Measurements from ENCODE around the gene SUCO. TPM values are rescaled to one million over a fixed set of nuclear protein-coding genes. Genes with fewer than 3 reads are reported as not detected.

Gene SUCO
- total RNA-seq, 1 experiment from 2014 or later, result 37.7 TPM

- H3K4me1 Mint-ChIP-seq, result peaks cover 6 to 11% of the 10 kb centered on the region in 2 experiments; a peak in 3 of 4 replicates
- H3K56ac ChIP-seq (ENCODE audit: insufficient read length, low read depth, low read length), result no peak overlapping the region
These were observed 107.2 kb downstream of the SUCO start for GRCh38 chr1:172640111-172640510.

More at GRCh38 chr1:172640111-172640510, 107.2 kb downstream of the SUCO start:
- Histone ChIP-seq H3K4me2 (ENCODE audit: insufficient read depth, insufficient read length, low read length) (no peak overlapping the region), H4K5ac (ENCODE audit: insufficient read length, low read depth, low read length) (no peak overlapping the region), H2BK15ac (ENCODE audit: low read depth, low read length) (no peak overlapping the region), H2BK20ac (ENCODE audit: low read depth, low read length, poor library complexity, severe bottlenecking) (no peak overlapping the region), H3K9ac (ENCODE audit: extremely low read depth, insufficient read length, low read length) (no peak overlapping the region), H2BK12ac (ENCODE audit: insufficient read length, low read depth, low read length) (no peak overlapping the region), H3K4ac (ENCODE audit: low read depth, low read length) (no peak overlapping the region), H3K23ac (ENCODE audit: insufficient read length, low read depth, low read length) (no peak overlapping the region), H3K79me2 (ENCODE audit: insufficient read depth, low read length) (no peaks in the 10 kb centered on the region), H2BK5ac (ENCODE audit: insufficient read length, low read length) (no peak overlapping the region), H3K4me1 (ENCODE audit: insufficient read depth, low read length) (no peaks in the 10 kb centered on the region; the same call in 1 of the 2 replicates), H2AK5ac (ENCODE audit: insufficient read length, low read length) (no peak overlapping the region), H3K23me2 (ENCODE audit: insufficient read length, low read depth, low read length, poor library complexity, severe bottlenecking) (no peaks in the 10 kb centered on the region), H3T11ph (ENCODE audit: low read length) (no peak overlapping the region), H3K27ac (ENCODE audit: insufficient read length, low read depth, low read length) (no peak overlapping the region), H2BK120ac (ENCODE audit: low read depth, low read length, poor library complexity, severe bottlenecking) (no peak overlapping the region), H3K14ac (ENCODE audit: insufficient read depth, low read length) (no peak overlapping the region), H2AFZ (ENCODE audit: low read length) (no peak overlapping the region), H4K20me1 (ENCODE audit: control insufficient read depth, insufficient read depth, insufficient read length) (no peaks in the 10 kb centered on the region), H4K8ac (replicated peaks; ENCODE audit: insufficient read length, low read depth, low read length) (no peak overlapping the region), H3K27me3 (ENCODE audit: insufficient read depth, low read length) (no peaks in the 10 kb centered on the region), H4K91ac (ENCODE audit: insufficient read length, low read depth, low read length) (no peak overlapping the region), H3K79me1 (ENCODE audit: insufficient read depth, low read depth, low read length, poor library complexity, severe bottlenecking) (no peaks in the 10 kb centered on the region), H3K9me3 (ENCODE audit: control insufficient read depth, low read depth, low read length) (no peaks in the 10 kb centered on the region), H3K18ac (ENCODE audit: insufficient read length, low read depth, low read length) (no peak overlapping the region)
- Mint-ChIP-seq H3K4me3 (no peak overlapping the region), H3K27me3 (ENCODE audit: low read depth) (no peaks in the 10 kb centered on the region), H3K9me3 (no peaks in the 10 kb centered on the region), H3K27ac (no peak overlapping the region), H3K36me3 (ENCODE audit: insufficient read depth in 1 of 3, low read depth in 3 of 3) (no peaks in the 10 kb centered on the region)
- no peak for DNase-seq
- no peak for TF ChIP-seq CTCF (conservative IDR thresholded peaks at IDR 0.05)
- WGBS (ENCODE audit: extremely low coverage, insufficient read length, low lambda C conversion rate), result no CpG with 5 or more reads among the region's 8 CpGs

Measured in H9 (cell line).